Measurements from ENCODE around the gene CHAF1A.

Gene CHAF1A

DNA sequence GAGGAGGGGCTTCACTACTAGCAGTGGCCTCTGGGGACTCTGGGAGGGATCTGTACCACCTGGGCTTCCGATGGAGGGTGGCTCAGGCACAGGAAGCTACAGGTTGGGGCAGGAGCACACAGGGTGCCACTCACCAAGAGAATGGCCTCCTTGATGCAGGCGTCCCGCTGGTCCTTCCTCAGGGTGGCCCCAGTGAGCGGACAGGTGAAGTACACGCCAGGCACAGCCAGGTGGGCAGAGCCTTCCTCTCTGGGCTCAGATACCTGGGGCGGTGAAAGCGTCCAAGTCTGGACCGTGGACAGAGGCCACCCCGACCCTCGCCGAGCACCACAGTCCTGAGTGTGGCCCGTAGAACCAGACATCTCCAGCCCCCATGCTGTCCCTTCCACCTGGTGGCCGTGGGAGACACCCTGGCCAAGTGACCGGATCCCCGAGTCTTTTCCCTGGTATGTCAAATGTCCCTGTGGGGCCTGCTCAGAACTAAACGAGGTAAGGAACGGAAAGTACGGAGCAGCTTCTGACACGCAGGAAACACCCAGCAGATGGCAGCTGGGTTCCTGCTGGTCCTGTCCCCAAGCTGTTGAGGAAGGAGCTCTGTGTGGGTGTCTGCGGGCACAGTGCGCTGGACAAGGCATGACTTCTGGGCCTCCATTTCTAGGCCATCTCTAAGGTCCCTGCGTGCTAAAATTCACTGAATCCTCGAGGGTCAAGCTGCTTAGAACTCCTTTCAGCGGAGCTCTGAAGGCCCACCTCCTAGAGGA lies 50.0 kb downstream of the CHAF1A start:
- no peaks in the 10 kb centered on the region; the same call in 1 of the 2 replicates for H3K4me1 ChIP-seq (ENCODE audit: control insufficient read depth, insufficient read depth, low read length)
- no peak overlapping the region for H3K4me3 ChIP-seq (ENCODE audit: low read length)
- no peak overlapping the region for H3K27ac ChIP-seq (ENCODE audit: low read length)
- no peak for DNase-seq (ENCODE audit: low read depth, low spot score)
- H3K36me3 ChIP-seq (ENCODE audit: control insufficient read depth, insufficient read depth, low read length): peaks cover 5% of the 10 kb centered on the region
- H3K9me3 ChIP-seq (ENCODE audit: control insufficient read depth, insufficient read depth, low read length): no peaks in the 10 kb centered on the region
- no peaks in the 10 kb centered on the region for H3K27me3 ChIP-seq (ENCODE audit: control insufficient read depth, insufficient read depth, low read length)
- WGBS (ENCODE audit: insufficient coverage, insufficient read length): no CpG with 5 or more reads among the region's 24 CpGs

DNA sequence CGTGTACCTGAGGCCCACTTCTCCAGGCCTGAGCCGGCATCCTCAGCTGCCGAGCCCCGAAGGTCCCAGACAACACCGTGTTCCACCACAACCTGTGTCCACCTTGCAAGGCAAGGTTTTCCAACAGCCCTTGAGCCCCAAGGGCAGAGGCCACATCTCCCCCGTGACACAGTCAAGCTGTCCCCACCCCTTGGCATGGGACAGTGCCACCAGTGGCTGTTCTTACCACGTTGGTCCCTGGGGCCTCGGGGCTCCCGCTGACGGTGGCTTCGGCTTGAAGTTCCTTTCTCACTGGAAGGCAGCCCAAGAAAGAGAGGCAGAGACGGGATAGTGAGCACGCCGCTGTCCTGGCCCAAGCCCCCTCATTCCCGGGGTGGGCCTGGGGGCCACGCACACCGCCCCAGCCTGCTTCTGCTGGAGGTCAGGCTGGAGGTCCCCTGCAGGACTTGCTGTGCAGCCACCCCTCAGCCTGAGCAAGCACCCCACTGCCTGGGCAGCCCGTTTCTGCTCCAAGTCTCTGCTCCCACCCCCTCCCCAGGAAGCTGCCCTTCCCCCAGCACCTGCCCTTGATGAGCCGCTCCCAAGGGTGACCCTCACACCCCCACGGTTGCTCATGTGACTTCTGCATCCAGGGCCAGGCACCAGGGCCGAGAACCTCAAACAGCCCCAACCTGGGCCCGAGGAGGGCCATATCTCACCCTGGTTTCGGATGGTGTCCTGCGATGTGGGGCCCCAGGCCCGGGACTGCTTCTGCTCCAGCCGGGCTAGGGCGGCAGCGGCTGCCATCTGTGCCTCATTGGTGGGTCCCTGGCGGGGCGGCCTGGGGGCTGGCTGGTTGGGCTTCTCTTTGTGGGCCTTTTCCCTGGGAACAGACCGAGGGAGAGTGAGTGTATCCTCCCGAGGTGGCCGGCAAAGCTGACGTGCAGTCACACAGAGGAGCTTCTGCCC lies 51.1 kb downstream of the CHAF1A start:
- Histone ChIP-seq H3K4me1 (ENCODE audit: control insufficient read depth, insufficient read depth, low read length) (no peaks in the 10 kb centered on the region; the same call in 1 of the 2 replicates), H3K4me3 (ENCODE audit: low read length) (no peak overlapping the region), H3K9me3 (ENCODE audit: control insufficient read depth, insufficient read depth, low read length) (no peaks in the 10 kb centered on the region), H3K36me3 (ENCODE audit: control insufficient read depth, insufficient read depth, low read length) (peaks cover 3% of the 10 kb centered on the region; the same call in 1 of the 2 replicates), H3K27ac (ENCODE audit: low read length) (no peak overlapping the region), H3K27me3 (ENCODE audit: control insufficient read depth, insufficient read depth, low read length) (no peaks in the 10 kb centered on the region)
- WGBS (ENCODE audit: insufficient coverage, insufficient read length): no CpG with 5 or more reads among the region's 34 CpGs
- DNase-seq (ENCODE audit: low read depth, low spot score): no peak

DNA sequence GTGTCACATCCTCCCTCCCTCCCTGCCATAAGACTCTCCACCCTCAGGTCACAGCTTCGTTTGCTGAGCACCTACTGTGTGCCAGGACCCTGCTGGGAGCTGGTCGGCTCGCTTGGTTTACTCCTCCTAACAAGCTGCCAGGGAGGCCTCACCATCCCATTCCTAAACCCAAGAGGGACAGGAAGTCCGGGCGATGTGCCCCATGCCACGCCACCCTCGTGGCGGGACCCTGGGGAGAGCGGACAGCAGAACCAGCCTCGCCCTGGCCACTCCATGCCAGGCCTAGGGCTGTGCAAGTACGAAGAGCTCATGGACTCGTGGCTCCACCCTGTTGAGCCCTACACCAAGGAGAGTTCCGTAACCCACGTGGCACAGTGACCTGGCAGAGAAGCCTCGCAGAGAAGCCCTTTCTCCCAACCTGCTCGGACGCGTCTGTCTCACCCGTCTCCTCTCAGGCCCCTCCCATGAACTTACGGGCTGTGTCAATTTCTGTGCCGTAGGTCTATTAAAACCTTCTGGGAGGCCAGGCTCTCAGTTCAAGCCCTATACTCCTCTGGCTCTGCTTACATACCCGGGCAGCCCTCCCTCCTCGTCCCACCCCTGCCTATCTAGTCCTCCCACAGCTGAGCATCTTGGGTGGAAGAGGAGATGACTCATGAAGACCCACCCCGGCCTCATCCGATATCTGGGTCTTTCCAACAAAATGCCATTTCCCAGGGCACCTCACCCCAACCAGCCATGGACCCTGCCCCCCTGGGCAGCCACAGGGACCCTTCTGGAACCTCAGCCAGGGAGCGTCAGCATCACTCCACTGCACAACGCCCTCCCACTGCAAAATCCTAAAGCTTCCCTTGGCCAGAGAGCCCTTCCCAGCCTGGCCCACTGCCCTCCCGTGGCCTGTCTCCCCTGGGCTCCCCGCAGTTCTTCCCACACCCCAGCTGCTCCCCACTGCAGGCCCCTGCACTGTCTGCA lies 52.6 kb downstream of the CHAF1A start:
- Histone ChIP-seq H3K4me1 (ENCODE audit: control insufficient read depth, insufficient read depth, low read length) (no peaks in the 10 kb centered on the region; the same call in 1 of the 2 replicates), H3K27me3 (ENCODE audit: control insufficient read depth, insufficient read depth, low read length) (no peaks in the 10 kb centered on the region), H3K4me3 (ENCODE audit: low read length) (no peak overlapping the region), H3K27ac (ENCODE audit: low read length) (no peak overlapping the region), H3K9me3 (ENCODE audit: control insufficient read depth, insufficient read depth, low read length) (no peaks in the 10 kb centered on the region), H3K36me3 (ENCODE audit: control insufficient read depth, insufficient read depth, low read length) (peaks cover 3% of the 10 kb centered on the region; the same call in 1 of the 2 replicates)
- no CpG with 5 or more reads among the region's 29 CpGs for WGBS (ENCODE audit: insufficient coverage, insufficient read length)
- no peak for DNase-seq (ENCODE audit: low read depth, low spot score)

DNA sequence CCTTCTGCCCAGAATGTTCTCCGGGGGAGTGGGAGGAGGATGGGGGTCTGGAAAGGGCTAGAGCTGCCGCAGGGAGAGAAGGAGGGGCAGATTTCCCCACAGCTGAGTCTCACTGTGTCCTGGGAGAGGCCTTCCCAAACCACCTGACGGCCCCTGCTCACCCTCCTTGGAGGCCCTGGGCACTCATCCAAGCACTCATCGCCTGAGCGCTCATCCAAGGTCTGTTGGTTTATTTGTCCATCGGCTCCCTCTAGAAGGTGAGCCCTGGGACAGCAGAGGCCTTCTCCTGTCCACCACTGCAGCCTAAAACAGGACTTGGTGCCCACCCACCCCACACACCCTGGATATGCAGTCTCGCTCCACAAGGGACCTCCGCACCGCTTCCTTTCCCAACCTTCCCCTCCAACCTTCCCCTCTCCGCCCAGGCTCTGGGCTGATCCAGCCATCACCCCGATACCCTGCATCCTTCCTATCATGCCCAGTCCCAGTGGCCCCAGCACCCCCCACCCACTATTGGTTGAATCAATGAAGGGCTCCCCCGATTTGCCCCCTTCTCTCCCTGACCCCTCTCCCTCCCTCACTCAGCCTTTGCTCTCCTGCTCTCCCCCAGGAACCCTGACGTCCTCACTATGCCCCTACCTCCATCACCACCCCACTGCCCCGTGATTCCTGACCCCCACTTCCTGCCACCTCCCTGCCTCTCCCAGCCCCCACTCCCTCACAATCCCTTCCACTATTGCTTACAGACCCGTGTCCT lies 53.5 kb downstream of the CHAF1A start:
- no peak for DNase-seq (ENCODE audit: low read depth, low spot score)
- H3K4me1 ChIP-seq (ENCODE audit: control insufficient read depth, insufficient read depth, low read length): no peaks in the 10 kb centered on the region; the same call in 1 of the 2 replicates
- H3K9me3 ChIP-seq (ENCODE audit: control insufficient read depth, insufficient read depth, low read length): no peaks in the 10 kb centered on the region
- no peak overlapping the region for H3K27ac ChIP-seq (ENCODE audit: low read length)
- peaks cover 3% of the 10 kb centered on the region; the same call in 1 of the 2 replicates for H3K36me3 ChIP-seq (ENCODE audit: control insufficient read depth, insufficient read depth, low read length)
- no peak overlapping the region for H3K4me3 ChIP-seq (ENCODE audit: low read length)
- no CpG with 5 or more reads among the region's 15 CpGs for WGBS (ENCODE audit: insufficient coverage, insufficient read length)
- no peaks in the 10 kb centered on the region for H3K27me3 ChIP-seq (ENCODE audit: control insufficient read depth, insufficient read depth, low read length)

GRCh38 chr19:4456476-4456842 lies 54.0 kb downstream of the CHAF1A start:
- Histone ChIP-seq H3K9me3 (ENCODE audit: control insufficient read depth, insufficient read depth, low read length) (no peaks in the 10 kb centered on the region), H3K27me3 (ENCODE audit: control insufficient read depth, insufficient read depth, low read length) (no peaks in the 10 kb centered on the region), H3K4me1 (ENCODE audit: control insufficient read depth, insufficient read depth, low read length) (no peaks in the 10 kb centered on the region; the same call in 1 of the 2 replicates), H3K36me3 (ENCODE audit: control insufficient read depth, insufficient read depth, low read length) (peaks cover 3% of the 10 kb centered on the region; the same call in 1 of the 2 replicates), H3K27ac (ENCODE audit: low read length) (no peak overlapping the region), H3K4me3 (ENCODE audit: low read length) (no peak overlapping the region; the same call in 1 of the 2 replicates)
- DNase-seq (ENCODE audit: low read depth, low spot score): no peak
- WGBS (ENCODE audit: insufficient coverage, insufficient read length): no CpG with 5 or more reads among the region's 9 CpGs

GRCh38 chr19:4456843-4457653 lies 54.6 kb downstream of the CHAF1A start:
- Histone ChIP-seq H3K27ac (ENCODE audit: low read length) (no peak overlapping the region), H3K9me3 (ENCODE audit: control insufficient read depth, insufficient read depth, low read length) (no peaks in the 10 kb centered on the region), H3K27me3 (ENCODE audit: control insufficient read depth, insufficient read depth, low read length) (no peaks in the 10 kb centered on the region), H3K4me1 (ENCODE audit: control insufficient read depth, insufficient read depth, low read length) (no peaks in the 10 kb centered on the region; the same call in 1 of the 2 replicates), H3K4me3 (ENCODE audit: low read length) (peak overlapping the region; percentile 62; the same call in 1 of the 2 replicates), H3K36me3 (ENCODE audit: control insufficient read depth, insufficient read depth, low read length) (peaks cover 2% of the 10 kb centered on the region; the same call in 1 of the 2 replicates)
- WGBS (ENCODE audit: insufficient coverage, insufficient read length): no CpG with 5 or more reads among the region's 53 CpGs
- DNase-seq (ENCODE audit: low read depth, low spot score): no peak

GRCh38 chr19:4457654-4458395 lies 55.4 kb downstream of the CHAF1A start, which contains the start of gene UBXN6:
Gene UBXN6, minus strand, starts transcription at chr19:4457794. Its CDS starts 97 bp downstream, at chr19:4457697.
- Histone ChIP-seq H3K27ac (ENCODE audit: low read length) (no peak within 1 kb of the TSS), H3K4me1 (ENCODE audit: control insufficient read depth, insufficient read depth, low read length) (no peaks in the 10 kb centered on the region; the same call in 1 of the 2 replicates)

DNA sequence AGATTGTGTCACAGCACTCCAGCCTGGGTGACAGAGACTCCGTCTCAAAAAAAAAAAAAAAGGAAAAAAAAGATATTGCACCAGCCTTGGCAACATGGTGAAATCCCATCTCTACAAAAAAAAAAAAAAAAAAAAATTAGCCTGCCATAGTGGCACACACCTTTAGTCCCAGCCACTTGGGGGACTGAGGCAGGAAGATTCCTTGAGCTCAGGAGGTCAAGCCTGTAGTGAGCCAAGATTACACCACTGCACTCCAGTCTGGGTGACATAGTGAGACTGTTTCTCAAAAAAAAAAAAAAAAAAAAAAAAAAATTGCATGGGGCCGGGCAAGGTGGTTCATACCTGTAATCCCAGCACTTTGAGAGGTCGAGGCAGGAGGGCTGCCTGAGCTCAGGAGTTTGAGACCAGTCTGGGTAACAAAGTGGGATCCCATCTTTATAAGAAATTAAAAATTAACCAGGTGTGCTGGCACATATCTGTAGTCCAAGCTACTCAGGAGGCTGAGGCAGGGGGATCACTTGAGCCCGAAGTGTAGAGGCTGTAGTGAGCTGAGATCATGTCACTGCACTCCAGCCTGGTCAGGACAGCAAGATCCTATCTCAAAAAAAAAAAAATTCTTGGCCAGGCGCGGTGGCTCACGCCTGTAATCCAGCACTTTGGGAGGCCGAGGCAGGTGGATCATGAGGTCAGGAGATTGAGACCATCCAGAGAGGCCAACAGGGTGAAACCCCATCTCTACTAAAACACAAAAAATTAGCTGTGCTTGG lies 62.6 kb downstream of the CHAF1A start:
- DNase-seq (ENCODE audit: low read depth, low spot score): no peak
- Histone ChIP-seq H3K9me3 (ENCODE audit: control insufficient read depth, insufficient read depth, low read length) (no peaks in the 10 kb centered on the region), H3K4me1 (ENCODE audit: control insufficient read depth, insufficient read depth, low read length) (no peaks in the 10 kb centered on the region), H3K27ac (ENCODE audit: low read length) (no peak overlapping the region), H3K4me3 (ENCODE audit: low read length) (no peak overlapping the region), H3K27me3 (ENCODE audit: control insufficient read depth, insufficient read depth, low read length) (no peaks in the 10 kb centered on the region), H3K36me3 (ENCODE audit: control insufficient read depth, insufficient read depth, low read length) (no peaks in the 10 kb centered on the region)
- no CpG with 5 or more reads among the region's 8 CpGs for WGBS (ENCODE audit: insufficient coverage, insufficient read length)

More at GRCh38 chr19:4457654-4458395, 55.4 kb downstream of the CHAF1A start, which contains the start of gene UBXN6:
- no CpG with 5 or more reads among the region's 52 CpGs for WGBS (ENCODE audit: insufficient coverage, insufficient read length)
- Histone ChIP-seq H3K27me3 (ENCODE audit: control insufficient read depth, insufficient read depth, low read length) (no peaks in the 10 kb centered on the region), H3K9me3 (ENCODE audit: control insufficient read depth, insufficient read depth, low read length) (no peaks in the 10 kb centered on the region), H3K36me3 (ENCODE audit: control insufficient read depth, insufficient read depth, low read length) (no peaks in the 10 kb centered on the region), H3K4me3 (ENCODE audit: low read length) (peak within 1 kb of the TSS; percentile 62; the same call in 1 of the 2 replicates)
- peak; percentile 98 for DNase-seq (ENCODE audit: low read depth, low spot score)

All from iPS DF 6.9 (cell line).